ENCODE data around the gene ADORA3. TPM values are rescaled to one million over a fixed set of nuclear protein-coding genes. Genes with fewer than 3 reads are reported as not detected.

Gene ADORA3
- total and polyA plus RNA-seq, 2 of the 4 experiments (the other 2 are of a cell fraction), result not detected

Small RNAs within 50 kb of the gene (microRNA-seq; reads per million reads assigned to microRNA genes)
- not detected for gene RNU6-792P (ENCODE audit: insufficient read depth, insufficient read length)

Small RNAs within 50 kb of the gene (small RNA-seq; reads per million reads assigned to genes)
- 0 to 6.9 (median 0.57) reads per million in 5 experiments for gene RNU6-792P

Other genes with a start within 250 kb of the ADORA3 start
- not detected in 2 replicates for gene CHIA, start 212.8 kb downstream of the ADORA3 start, total RNA-seq (2012; rRNA removed)
- gene CHIA, start 212.8 kb downstream of the ADORA3 start, polyA plus RNA-seq (2012; rRNA removed), result not detected in 2 replicates
- under 0.01 and 0.18 TPM in 2 replicates for gene OVGP1, start 75.9 kb downstream of the ADORA3 start, total RNA-seq (2012; rRNA removed)
- gene OVGP1, start 75.9 kb downstream of the ADORA3 start, polyA plus RNA-seq (2012; rRNA removed), result 0.50 and 0.58 TPM in 2 replicates
- 73.6 and 80.8 TPM in 2 replicates for gene WDR77, start 54.4 kb downstream of the ADORA3 start, total RNA-seq (2012; rRNA removed)
- gene WDR77, start 54.4 kb downstream of the ADORA3 start, polyA plus RNA-seq (2012; rRNA removed), result 87.0 and 91.9 TPM in 2 replicates
- gene ATP5PB, start 54.2 kb downstream of the ADORA3 start, total RNA-seq (2012; rRNA removed), result 234 and 382 TPM in 2 replicates
- 265 and 301 TPM in 2 replicates for gene ATP5PB, start 54.2 kb downstream of the ADORA3 start, polyA plus RNA-seq (2012; rRNA removed)
- gene C1orf162, start 29.6 kb downstream of the ADORA3 start, total RNA-seq (2012; rRNA removed), result not detected in 2 replicates
- gene C1orf162, start 29.6 kb downstream of the ADORA3 start, polyA plus RNA-seq (2012; rRNA removed), result 0.12 TPM in 1 of 2 replicates, not detected in the other
- under 0.01 TPM in 1 of 2 replicates, not detected in the other for gene TMIGD3, start within 50 bp of the ADORA3 start, total RNA-seq (2012; rRNA removed)
- 0.12 TPM in 1 of 2 replicates, not detected in the other for gene TMIGD3, start within 50 bp of the ADORA3 start, polyA plus RNA-seq (2012; rRNA removed)
- 18.1 and 35.3 TPM in 2 replicates for gene RAP1A, start 116.2 kb upstream of the ADORA3 start, total RNA-seq (2012; rRNA removed)
- gene RAP1A, start 116.2 kb upstream of the ADORA3 start, polyA plus RNA-seq (2012; rRNA removed), result 34.4 and 43.6 TPM in 2 replicates
- gene INKA2, start 235.8 kb upstream of the ADORA3 start, total RNA-seq (2012; rRNA removed), result 1.7 and 2.2 TPM in 2 replicates
- gene INKA2, start 235.8 kb upstream of the ADORA3 start, polyA plus RNA-seq (2012; rRNA removed), result 1.3 and 2.6 TPM in 2 replicates